Fibroblast of peridontal ligament (primary cell): Measurements from ENCODE around the gene MIX23.

Experiments used
- DNase-seq: peaks from one replicate; pipeline ENCODE4 v3.0.0-alpha.2; 2010; ENCODE audit errors: extremely low read depth

MIX23 gene

DNA sequence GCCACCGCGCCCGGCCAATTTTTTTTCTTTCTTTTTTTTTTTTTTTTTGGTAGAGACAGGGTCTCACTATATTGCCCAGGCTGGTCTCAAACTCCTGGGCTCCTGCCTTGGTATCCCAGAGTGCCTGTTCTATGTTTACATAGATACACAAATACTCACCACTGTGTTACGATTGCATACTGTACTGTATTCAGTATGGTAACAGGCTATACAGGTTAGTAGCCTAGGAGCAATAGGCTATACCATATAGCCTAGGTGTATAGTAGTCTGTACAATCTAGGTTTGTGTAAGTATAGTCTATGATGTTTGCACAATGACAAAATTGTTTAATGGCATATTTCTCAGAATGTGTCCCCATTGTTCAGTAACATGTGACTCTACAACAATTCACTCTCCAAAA, 31.4 kb downstream of the MIX23 start:
- DNase-seq = no peak

DNA sequence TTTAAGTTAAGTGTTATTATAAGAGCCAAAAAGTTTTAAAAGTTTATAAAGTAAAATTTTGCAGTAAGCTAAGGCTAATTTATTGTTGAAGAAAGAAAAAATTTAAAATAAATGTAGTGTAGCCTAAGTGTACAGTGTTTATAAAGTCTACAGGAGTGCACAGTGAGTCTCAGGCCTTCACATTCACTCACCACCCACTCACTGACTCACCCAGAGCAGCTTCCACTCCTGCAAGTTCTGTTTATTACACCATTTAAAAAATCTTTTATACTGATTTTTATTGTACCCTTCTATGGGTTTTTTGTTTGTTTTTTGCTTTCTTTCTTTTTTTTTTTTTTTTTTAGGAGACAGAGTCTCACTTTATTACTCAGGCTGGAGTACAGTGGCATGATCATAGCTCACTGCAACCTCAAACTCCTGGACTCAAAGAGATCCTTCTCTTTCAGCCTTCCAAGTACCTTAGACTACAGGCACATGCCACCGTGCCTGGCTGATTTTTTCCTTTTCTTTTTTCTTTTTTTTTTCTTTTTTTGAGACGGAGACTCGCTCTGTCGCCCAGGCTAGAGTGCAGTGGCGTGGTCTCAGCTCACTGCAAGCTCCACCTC, 32.1 kb downstream of the MIX23 start:
- DNase-seq = peak; percentile 32

DNA sequence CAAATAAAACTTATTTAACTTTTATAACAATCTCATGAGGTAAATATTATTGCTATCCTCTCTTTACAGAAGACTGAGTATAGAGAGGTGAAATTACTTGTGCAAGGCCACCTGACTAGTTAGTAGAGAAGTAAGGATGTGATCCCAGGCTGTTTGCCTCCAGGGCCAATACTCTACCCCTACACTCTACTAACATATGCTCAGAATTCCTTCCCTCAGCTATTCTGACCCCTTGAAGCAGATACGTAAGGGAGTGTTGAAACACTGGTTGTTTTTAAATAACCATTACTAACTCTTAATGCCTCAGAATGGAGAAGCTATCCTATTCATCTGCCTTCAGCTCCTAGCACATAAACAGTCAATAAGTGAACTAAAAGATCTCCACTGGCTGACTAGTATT, 33.9 kb downstream of the MIX23 start:
- DNase-seq = no peak

DNA sequence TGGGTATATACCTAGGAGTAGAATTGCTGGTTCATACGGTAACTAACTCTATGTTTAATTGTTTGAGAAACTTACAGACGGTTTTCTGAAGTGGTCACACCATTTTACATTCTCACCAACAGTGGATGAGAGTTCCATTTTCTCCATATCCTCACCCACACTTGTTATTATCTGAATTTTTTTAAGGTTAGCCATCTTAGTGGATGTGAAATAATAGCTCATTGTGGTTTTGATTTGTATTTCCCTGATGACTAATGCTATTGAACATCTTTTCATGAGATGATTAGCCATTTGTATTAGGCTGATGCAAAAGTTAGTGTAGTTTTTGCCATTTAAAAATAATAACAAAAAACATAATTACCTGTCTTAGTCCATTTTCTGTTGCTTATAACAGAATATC, 39.4 kb downstream of the MIX23 start:
- DNase-seq = no peak

DNA sequence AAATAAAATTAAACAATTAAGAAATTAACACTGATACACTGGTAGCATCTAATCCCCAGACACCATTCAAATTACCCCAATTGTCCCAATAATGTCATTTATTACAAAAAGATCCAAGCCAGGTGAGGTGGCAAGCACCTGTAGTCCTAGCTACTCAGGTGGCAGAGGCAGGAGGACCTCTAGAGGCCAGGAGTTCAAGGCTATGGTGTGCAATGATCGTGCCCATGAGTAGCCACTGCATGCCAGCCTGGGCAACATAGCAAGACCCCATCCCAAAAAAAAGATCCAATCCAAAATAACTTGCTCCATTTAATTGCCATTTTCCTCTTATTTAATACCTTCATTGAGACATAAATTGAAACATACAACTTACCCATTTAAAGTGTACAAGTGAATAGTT, 40.2 kb downstream of the MIX23 start:
- no peak for DNase-seq

DNA sequence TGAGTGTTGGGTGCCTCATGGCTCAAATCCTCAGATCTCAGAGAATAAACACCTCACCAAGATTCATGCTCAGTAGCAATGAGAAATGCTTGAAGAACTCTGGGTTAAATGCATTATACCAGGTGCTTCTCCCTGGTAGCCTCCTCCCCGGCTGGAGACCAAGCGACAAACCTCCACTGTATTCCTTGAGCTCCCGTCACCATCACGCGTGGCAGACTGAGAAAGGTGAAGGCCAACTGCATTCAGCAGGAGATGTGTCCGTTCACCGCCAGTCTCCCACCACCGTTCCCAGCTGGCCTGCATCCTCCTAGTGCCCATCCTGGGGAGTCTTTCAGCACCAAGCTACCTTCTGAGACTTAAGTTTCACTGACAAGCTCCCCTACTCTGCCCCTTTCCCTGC, 50.5 kb downstream of the MIX23 start:
- DNase-seq = no peak

DNA sequence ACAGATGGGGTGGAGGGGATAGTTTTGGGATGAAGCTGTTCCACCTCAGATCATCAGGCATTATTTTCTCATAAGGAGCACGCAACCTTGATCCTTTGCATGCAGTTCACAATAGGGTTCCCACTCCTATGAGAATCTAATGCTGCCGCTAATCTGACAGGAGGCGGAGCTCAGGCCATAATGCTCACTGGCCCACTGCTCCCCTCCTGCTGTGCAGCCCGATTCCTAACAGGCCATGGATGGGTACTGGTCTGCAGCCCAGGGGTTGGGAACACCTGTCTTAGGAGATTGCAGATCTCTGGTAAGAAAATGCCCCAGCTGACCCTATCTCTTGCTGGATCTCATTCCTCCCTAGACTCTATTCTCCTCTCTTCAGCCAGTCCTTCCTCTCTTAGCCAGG, 51.1 kb downstream of the MIX23 start:
- no peak for DNase-seq

DNA sequence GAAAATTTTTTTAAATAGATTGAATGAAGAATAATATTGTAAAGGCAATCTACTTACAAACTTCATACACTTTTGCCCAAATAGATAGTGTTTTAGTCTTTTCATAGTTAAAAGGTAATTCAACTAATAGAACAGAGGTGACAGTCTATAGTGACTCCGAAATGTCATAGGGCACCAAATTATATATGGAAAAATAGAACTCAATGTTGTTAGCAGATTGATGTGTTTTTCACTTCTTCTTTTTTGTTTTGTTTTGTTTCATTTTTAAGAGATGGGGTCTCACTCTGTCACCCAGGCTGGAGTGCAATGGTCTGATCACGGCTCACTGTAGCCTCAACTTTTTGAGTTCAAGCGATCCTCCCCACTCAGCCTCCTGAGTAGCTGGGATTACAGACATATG, 57.3 kb downstream of the MIX23 start:
- no peak for DNase-seq

DNA sequence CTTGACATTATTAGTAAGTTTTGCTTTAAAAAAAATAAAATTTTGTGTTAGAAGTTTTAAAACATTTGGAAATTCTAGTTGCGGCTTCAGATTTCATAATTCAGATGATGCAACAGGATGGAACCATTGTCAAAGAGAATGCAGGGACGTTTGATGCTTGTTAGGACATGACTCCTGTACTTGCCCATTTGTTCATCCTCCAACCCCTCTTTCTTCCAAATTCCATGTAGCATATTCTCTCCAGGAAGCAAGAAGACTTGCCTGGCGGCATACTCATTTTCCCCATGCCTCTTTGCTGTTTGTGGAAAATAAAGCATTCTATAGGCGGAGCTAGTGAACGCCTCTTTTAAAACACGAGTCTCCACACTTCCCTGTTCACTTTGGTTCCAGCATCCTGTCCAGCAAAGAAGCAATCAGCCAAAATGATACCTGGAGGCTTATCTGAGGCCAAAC, 58.1 kb downstream of the MIX23 start, which contains the start of gene CSTA:
Gene CSTA (plus strand): TSS at position 378 of the 453 bp plus-strand sequence. CDS start 45 bp downstream, at position 423.
- DNase-seq = peak; percentile 27

DNA sequence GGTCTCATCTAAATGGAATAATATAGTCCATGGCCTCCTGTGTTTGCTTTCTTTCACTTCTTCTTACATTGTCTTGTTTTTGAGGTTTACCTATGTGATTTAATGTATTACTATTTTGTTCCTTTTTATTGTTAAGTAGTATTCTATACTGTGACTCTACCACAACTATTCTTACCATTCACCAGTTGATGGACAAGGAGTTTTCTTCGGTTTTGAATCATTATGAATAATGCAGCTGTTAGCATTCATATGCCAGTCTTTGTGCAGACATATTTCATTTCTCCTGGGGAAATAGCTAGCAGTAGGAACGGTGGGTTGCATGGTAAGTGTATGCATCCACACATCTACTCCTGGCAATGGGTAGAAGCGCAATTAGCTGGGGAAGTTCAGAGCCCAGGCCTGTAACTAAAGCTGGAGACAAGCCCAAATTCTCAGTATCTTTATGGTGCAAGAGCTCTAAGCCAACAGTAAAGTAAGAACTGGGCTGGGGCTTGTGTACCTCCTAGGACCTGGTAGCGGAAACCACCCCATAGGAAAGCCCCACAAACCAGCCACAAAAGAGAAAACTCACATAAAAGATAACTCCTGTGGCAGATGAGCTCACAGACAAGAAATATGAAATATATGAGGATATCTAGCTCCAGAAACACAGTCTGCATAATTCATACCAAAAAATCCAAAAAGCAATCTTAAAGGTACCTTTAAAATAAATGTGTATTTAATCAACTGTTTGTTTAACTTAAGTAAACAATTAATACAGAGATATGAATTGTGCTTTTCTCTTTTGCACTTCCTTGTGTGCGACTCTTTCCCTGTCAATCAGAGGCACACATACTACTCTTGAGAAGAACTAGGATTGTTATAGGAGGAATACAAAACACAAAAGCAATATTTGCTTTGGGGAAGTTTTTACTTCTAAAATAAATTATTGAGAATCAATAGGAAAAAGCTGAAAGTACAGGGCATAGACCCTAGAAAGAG, 60.6 kb downstream of the MIX23 start:
- DNase-seq = no peak

DNA sequence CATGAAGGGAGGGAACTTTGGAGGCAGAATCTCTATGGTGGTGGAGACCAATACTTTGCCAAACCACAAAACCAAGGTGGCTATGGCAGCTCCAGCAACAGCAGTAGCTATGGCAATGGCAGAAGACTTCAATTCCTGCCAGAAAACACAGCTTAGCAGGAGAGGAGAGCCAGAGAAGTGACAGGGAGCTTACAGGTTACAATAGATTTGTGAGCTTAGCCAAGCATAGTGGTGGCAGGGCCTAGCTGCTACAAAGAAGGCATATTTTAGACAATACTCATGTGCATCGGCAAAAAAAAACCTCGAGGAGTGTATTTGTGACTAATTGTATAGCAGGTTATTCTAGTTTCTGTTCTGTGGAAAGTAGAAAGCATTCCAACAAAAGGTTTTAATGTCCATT, 64.4 kb downstream of the MIX23 start:
- no peak for DNase-seq

DNA sequence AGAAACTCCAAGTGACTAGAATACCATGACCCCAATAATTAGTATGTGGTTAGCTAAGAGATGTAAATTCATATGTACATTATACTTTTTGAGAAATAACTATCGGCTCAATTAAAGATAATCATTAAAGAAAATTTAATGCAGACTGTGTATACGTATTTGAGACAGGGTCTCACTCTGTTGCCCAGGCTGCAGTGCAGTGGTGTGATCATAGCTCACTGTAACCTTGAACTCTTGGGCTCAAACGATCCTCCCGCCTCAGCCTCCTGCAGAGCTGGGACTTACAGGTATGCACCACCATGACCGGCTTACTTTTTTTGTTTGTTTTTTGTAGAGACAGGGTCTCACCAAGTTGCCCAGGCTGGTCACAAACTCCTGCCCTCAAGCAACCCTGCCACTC, 66.7 kb downstream of the MIX23 start:
- no peak for DNase-seq

DNA sequence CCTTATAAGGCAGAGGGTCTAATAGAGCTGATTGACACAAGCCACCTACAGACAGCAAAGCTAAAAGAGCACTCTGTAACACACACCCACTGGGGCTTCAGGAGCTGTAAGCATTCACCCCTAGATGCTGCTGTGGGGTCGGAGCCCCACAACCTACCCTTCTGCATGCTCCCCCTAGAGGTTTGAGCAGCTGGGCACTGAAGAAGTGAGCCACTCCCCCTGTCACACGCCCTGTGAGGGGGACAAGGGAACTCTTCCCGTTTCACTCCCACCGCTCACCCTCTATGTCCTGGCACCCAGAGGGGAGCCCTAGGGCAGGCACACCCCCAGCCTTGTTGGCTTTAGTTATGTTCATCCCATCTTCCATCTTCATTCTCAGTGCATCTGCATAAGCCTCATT, 67.4 kb downstream of the MIX23 start:
- no peak for DNase-seq

DNA sequence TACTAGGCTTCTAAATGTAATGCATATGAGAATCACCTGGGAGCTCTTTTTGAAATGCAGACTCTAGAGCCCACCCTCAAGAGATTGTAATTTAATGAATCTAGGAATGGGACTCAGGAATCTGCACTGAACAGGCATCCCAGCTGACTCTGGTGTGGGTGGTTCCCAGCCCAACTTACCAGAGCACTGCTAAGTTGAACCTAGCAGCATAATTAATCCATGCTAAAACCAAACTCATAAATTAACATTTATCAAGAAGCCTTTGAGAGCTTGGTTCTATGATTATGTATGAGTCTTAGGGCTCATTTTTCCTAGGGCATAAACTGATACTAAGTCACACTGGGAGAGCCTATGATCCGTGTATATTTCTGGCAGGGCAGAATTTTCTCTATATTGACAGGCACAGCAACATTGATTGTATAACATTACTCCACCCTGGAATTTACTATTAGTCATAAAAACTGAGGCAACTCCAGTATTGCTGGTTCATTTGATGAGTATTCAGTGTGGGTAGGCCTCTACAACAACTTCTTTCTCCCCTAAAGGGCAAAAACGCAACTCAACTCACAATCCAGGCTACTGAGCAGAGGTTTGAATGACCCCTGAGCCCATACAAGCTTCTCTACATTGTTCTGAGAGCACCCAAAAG, 68.7 kb downstream of the MIX23 start:
- peak; percentile 41 for DNase-seq

DNA sequence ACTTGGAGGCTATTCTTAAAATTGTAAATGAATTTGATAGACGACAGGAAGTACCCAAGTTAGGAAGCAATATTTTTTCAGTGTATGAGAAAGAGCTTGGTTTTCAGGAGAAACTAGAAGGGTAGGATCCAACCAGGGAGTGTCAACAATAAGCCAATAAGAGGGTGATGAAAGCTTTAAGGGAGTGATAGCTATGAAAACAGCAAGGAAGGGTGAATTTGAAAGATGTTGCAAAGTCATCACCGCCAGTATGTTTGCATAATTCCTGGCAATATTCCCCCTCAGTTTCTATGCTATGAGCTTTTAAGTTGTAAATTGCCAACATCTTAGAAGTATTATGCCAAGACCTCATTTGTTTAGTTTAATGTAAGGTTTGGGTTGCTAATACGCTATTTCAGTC, 69.8 kb downstream of the MIX23 start:
- DNase-seq = peak; percentile 47

DNA sequence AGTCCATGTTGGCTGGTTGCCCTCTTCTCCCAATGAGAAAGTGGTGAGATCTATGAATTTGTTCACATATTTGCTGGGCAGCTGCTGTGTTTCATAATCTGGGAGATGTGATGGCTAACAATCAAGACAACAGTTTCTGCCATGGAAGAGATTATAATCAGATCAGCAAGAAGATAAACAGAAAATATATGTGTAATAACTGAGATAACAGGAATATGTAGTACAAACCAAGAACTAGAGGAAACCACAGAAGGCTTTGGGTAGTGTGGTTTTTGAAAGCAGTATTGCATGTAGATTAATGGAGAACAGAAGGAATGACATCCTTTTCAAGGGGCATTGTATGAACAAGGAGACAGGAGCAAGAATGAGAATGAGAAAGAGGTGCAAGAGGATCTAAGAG, 70.2 kb downstream of the MIX23 start:
- no peak for DNase-seq

DNA sequence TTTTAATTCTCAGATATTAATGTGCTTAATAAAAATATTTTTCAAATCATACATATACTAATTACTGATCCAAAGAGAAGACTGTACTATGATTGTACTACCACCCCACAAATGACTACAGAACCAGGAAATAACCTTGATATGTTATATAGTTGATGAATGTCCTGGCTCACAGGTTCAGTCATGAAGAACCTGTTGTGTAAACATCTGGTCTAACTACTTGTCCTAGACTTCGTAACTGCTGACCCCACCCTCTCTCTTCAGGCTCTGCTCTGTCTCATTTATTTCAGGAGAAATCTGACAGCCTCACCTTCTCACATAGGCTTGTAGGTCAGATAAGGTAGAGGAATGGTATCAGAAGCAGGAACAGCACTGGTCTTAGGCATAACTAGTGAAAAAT, 72.7 kb downstream of the MIX23 start:
- DNase-seq = no peak
